NCI-H2081 treated with DMSO at 0.1 percent for 48 hours (cell line): ENCODE data around the gene ATG5.
"Not testable (repeated sequence)": the region's sequence is repeated elsewhere in the genome, so short reads cannot be mapped to it uniquely, and the experiment has no call there.

Experiments
- DNase-seq: peaks from one replicate; lab custom pipeline; 2025; lab: John Stamatoyannopoulos, UW

ATG5 gene

GRCh38 chr6:106256201-106256968 is 69.2 kb downstream of the ATG5 start:
- no peak for DNase-seq

- DNase-seq, result no peak
These were observed 70.3 kb downstream of the ATG5 start for GRCh38 chr6:106255306-106255705.

DNA sequence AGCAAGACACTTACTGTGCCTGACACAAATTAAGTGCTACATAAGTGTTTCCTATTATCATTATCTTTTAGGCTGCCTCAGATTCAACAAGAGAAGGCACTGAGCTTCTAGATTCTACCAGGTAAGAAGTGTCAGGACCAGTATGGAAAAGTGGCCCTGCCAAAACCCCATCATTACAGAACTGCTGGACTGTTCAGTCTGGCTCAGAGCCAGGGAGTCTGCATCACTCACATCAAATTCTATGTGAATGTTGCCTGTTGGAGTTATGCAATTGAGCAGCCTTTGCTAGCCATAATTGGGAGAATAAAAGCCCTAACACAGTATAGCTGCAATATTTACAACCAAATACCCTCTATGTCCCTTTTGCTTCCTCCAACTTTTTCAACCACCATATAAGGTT is 70.9 kb downstream of the ATG5 start:
- DNase-seq, result no peak

DNA sequence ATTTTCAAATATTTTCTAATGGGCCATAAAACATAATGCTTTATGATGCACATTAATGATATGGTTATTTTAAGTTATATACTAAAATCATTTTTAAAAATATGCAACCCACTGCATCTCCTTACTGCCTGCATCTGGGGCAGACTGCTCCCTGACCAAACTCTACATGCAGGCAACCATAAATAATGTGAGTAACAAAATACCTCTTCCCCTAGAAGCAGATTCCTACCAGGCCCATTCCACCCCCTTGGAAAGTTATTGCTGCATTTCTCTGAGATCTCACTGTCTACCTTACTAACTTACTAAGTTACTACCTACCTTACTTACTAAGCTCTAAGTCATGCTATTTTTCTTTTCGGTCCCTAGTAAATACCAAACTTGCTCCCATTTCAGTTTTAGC is 71.8 kb downstream of the ATG5 start:
- no peak for DNase-seq

DNA sequence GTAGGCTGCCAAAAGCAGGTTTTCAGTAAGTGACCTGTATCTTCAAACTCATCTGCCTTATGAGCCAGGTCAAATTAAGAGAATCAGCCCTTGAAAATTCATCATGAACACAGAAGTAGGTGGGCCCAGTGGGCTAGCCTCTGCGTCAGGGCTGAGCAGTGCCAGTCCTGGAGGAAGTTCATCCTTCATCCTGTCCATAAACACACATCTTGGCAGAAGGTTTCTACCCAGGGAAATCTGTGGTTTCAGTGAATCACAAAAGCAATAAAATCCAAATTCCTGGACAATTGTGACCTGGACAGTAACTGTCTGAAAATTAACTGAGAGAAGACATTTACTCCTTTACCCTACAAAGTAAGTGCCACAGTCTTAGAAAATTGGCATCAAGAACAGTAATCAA is 72.4 kb downstream of the ATG5 start:
- DNase-seq, result no peak

DNA sequence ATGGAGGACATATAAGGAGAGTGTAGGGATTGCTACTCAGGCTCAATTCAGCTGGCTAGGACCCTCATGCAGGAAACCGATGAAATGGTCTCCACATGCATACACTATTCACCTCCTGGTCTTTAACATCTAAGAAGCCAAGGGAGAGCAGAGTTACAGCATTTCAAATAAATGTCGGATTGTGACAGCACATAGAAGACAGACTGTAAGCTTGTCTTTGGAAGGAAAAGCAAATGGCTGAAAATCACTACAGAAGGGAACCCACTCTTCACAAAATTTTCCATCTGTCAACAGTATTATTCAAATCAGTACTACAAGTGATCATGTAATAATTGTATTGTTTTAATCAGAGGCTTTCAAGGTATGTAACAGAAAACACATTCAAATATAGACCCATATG is 72.9 kb downstream of the ATG5 start:
- DNase-seq, result no peak

- DNase-seq, result not testable (repeated sequence)
These were observed 73.9 kb downstream of the ATG5 start for GRCh38 chr6:106251531-106252255.

GRCh38 chr6:106250953-106251352 is 74.6 kb downstream of the ATG5 start:
- no peak for DNase-seq

DNA sequence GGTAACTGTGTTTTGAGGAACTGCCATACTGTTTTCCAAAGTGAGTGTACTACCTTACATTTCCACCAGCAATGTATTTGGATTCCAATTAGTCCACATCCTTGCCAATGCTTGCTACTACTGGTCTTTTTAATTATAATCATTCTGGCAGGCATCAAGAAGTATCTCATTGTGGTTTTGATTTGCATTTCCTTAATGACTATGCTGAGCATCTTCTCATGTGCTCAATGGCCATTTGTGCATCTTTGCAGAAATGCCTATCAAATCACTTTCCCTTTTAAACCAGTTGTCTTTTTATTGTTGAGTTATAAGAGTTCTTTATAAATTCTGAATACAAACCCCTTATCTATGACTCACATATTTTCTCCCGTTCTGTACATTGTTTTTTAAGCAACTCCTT is 75.9 kb downstream of the ATG5 start:
- no peak for DNase-seq

- DNase-seq, result no peak
These were observed 77.8 kb downstream of the ATG5 start for GRCh38 chr6:106247733-106248132.

- no peak for DNase-seq
These were observed 78.3 kb downstream of the ATG5 start for GRCh38 chr6:106247293-106247692.

- DNase-seq, result no peak
These were observed 80.6 kb downstream of the ATG5 start for GRCh38 chr6:106244931-106245330.

DNA sequence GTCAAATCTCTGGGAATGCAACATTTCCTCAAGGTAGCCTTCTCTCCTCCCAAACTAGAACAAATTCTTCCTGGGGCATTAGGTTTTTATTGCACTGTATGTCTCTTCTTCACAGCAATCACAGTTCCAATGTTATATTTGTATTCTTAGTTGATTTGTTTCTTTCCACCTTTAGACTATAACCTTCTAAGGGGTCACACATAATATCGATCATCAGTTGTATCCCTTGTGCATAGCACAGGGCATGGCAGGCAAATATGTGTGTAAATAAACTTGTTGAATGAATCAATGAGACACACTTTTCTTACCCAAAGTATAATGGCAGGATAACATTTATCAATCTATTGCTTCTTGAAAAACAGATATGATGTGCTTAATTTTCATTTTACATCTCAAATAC is 81.0 kb downstream of the ATG5 start:
- DNase-seq, result no peak

- no peak for DNase-seq
These were observed 82.3 kb downstream of the ATG5 start for GRCh38 chr6:106243261-106243660.

GRCh38 chr6:106241498-106241897 is 84.1 kb downstream of the ATG5 start:
- no peak for DNase-seq

DNA sequence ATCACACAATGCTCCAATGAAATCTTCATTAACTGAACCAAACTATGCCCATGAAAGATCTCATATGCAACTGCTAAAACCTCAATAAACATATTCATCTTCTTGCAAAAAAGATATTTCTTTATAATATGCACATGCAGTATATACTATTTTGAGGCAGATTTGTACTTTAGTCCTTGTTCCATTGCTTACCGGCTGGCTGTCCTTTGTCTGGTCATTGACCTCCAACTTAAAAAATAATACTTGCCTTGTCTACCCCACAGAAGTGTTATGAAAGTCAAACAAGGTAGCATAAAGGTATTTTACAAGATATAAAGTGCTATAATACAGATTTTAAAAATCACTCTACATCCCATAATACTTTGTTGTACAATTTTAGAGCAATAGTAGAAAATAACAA is 88.3 kb downstream of the ATG5 start:
- no peak for DNase-seq

GRCh38 chr6:106229876-106230445 is 95.6 kb downstream of the ATG5 start:
- not testable (repeated sequence) for DNase-seq

GRCh38 chr6:106227612-106228507 is 97.7 kb downstream of the ATG5 start:
- no peak for DNase-seq

GRCh38 chr6:106226676-106227075 is 98.9 kb downstream of the ATG5 start:
- DNase-seq, result no peak

DNA sequence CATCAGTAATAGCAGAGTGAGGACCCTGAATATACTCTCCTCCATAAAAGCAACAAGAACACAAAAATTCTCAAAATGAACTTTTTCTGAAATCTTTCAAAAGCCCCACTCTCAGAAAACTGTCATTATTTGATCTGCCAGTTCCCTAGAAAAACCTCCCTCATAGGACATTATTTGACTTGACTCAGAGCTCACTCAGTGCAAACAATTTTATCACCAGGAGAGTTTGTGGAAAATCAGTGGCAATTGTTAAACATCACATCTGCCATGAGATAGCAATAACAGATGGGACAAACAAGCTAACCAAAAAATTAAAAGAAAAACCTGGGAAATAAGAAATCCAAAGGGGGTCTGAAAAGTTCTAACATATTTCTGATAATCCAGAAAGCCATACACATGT is 100.0 kb downstream of the ATG5 start:
- no peak for DNase-seq

- DNase-seq, result peak; percentile 5
These were observed 102.1 kb downstream of the ATG5 start for GRCh38 chr6:106223300-106223930.

DNA sequence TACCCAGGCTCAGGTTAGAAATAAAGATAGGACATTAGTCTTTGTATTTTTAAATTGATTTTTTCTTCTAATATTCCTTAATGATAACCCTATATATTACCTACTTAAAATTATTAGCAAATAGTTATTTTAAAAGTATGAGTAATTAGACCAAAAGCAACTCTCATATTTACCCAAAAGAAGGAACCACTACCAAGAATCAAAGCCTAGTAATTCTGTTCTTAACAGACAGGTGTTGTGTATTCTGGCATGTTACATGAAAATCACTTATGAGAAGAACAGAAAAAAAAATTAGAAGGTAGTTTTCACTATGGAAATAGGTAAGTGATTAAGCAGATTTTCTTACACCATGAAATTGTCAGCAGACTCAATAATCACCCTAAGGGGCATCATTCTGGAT is 105.1 kb downstream of the ATG5 start:
- no peak for DNase-seq
